Measurements from ENCODE around the gene RAB3IP.
"Not testable (repeated sequence)": the region's sequence is repeated elsewhere in the genome, so short reads cannot be mapped to it uniquely, and the experiment has no call there.

RAB3IP gene

GRCh38 chr12:69837657-69838415 lies 99.2 kb downstream of the RAB3IP start:
- DNase-seq, result no peak

DNA sequence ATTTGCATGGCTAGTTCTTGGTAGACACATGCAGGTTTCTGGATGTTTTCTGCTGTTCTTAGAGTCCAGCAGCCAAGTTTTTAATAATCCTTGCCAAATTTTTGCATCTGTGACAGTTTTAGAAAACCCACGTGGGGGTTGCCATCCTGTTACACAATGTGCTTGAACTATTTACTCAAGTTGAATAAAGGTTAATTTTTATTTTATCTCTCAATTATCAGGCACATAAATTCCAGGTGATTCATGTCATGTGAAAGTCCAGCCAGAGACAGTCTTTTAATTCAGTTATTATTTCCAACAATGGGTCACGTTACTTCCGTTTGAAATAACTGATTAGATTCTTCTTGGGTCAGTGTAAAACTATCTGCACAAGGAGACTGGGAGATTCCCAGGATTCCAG lies 102.1 kb downstream of the RAB3IP start:
- DNase-seq, result no peak

- DNase-seq, result no peak
Observed at GRCh38 chr12:69843608-69844007, 104.9 kb downstream of the RAB3IP start.

GRCh38 chr12:69844416-69844815 lies 105.8 kb downstream of the RAB3IP start:
- no peak for DNase-seq

DNA sequence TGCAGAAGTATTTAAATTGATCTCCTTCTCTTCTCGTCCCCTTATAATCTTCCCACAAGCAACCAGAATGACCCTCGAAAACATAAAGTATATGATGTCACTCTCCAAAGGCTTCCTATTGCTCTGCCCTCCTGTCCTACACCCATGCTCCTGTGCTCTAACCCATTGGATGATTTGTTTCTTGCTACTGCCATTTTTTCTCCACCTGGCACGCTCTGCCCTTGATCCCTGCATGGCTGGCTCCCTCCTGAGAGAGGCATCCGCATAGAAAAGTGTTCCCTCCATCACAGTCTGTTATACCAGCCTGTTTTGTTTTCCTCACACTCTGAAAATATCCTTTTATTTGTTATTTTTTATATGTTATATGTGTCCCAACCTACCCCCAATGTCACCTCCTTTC lies 106.2 kb downstream of the RAB3IP start:
- DNase-seq, result no peak

GRCh38 chr12:69846976-69847375 lies 108.3 kb downstream of the RAB3IP start:
- no peak for DNase-seq

GRCh38 chr12:69851976-69852375 lies 113.3 kb downstream of the RAB3IP start:
- DNase-seq, result no peak

DNA sequence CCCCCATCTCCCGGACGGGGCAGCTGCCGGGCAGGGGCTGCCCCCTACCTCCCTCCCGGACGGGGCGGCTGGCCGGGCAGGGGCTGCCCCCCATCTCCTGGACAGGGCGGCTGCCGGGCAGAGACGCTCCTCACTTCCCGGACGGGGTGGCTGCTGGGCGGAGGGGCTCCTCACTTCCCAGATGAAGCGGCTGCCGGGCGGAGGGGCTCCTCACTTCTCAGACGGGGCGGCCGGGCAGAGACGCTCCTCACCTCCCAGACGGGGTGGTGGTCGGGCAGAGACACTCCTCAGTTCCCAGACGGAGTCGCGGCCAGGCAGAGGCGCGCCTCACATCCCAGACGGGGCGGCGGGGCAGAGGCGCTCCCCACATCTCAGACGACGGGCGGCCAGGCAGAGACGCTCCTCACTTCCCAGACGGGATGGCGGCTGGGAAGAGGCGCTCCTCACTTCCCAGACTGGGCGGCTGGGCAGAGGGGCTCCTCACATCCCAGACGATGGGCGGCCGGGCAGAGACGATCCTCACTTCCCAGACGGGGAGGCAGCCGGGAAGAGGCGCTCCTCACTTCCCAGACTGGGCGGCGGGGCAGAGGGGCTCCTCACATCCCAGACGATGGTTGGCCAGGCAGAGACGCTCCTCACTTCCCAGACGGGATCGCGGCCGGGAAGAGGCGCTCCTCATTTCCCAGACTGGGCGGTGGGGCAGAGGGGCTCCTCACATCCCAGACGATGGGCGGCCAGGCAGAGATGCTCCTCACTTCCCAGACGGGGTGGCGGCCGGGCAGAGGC lies 114.7 kb downstream of the RAB3IP start:
- DNase-seq, result not testable (repeated sequence)

GRCh38 chr12:69866698-69867097 lies 128.0 kb downstream of the RAB3IP start:
- no peak for DNase-seq

GRCh38 chr12:69868695-69869094 lies 130.0 kb downstream of the RAB3IP start:
- no peak for DNase-seq

DNA sequence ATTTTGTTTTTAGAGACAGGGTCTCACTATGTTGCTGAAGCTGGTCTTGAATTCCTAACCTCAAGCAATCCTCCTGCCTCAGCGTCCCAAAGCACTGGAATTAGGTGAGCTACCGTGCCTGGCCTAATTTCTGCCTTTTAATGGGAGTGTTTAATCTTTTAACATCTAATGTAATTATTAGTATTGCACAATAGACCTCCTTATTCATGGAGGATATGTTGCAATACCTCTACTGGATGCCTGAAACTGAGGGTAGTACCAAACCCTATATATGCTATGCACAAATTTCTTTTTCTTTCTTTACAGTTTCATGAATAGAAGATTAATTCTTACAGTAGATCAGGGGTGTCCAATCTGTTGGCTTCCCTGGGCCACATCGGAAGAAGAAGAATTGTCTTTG lies 134.1 kb downstream of the RAB3IP start:
- peak; percentile 40 for DNase-seq
